ENCODE results near the gene KIF21B.

The KIF21B gene

GRCh38 chr1:201014816-201015200 lies 8.7 kb downstream of the KIF21B start:
- TF ChIP-seq REST (IDR thresholded peaks at IDR 0.05; ENCODE audit: low read depth) (no peak), TEAD4 (IDR thresholded peaks at IDR 0.05) (no peak), RAD21 (IDR thresholded peaks at IDR 0.05; ENCODE audit: low read depth) (no peak), EGR1 (IDR thresholded peaks at IDR 0.05) (no peak), EP300 (IDR thresholded peaks at IDR 0.05; ENCODE audit: borderline replicate concordance) (no peak), NFIC (IDR thresholded peaks at IDR 0.05) (no peak)

- no peak for TF ChIP-seq TAF1 (IDR thresholded peaks at IDR 0.05; ENCODE audit: low read depth)
- no peak for TF ChIP-seq CREB1 (IDR thresholded peaks at IDR 0.05; ENCODE audit: low read depth)
- no peak for TF ChIP-seq YY1 (IDR thresholded peaks at IDR 0.05; ENCODE audit: low read depth)
- no peak for TF ChIP-seq NFIC (IDR thresholded peaks at IDR 0.05)
- TF ChIP-seq FOXM1 (IDR thresholded peaks at IDR 0.05; ENCODE audit: borderline replicate concordance, low read depth), result no peak
- no peak for TF ChIP-seq CEBPB (IDR thresholded peaks at IDR 0.05)
- TF ChIP-seq USF1 (IDR thresholded peaks at IDR 0.05), result no peak
- TF ChIP-seq TEAD4 (IDR thresholded peaks at IDR 0.05), result no peak
- TF ChIP-seq EGR1 (IDR thresholded peaks at IDR 0.05), result no peak
- no peak for TF ChIP-seq TCF12 (IDR thresholded peaks at IDR 0.05; ENCODE audit: low read depth)
- no peak for TF ChIP-seq REST (IDR thresholded peaks at IDR 0.05; ENCODE audit: low read depth)
- TF ChIP-seq MAX (IDR thresholded peaks at IDR 0.05), result no peak
- no peak for TF ChIP-seq ZBTB7A (IDR thresholded peaks at IDR 0.05; ENCODE audit: low read depth)
- TF ChIP-seq EP300 (IDR thresholded peaks at IDR 0.05; ENCODE audit: borderline replicate concordance), result no peak
- TF ChIP-seq RAD21 (IDR thresholded peaks at IDR 0.05; ENCODE audit: low read depth), result no peak
Observed at GRCh38 chr1:201013991-201014815, 9.3 kb downstream of the KIF21B start.

- TF ChIP-seq FOXM1 (IDR thresholded peaks at IDR 0.05; ENCODE audit: borderline replicate concordance, low read depth), result no peak
- TF ChIP-seq ZBTB7A (IDR thresholded peaks at IDR 0.05; ENCODE audit: low read depth), result no peak
- no peak for TF ChIP-seq REST (IDR thresholded peaks at IDR 0.05; ENCODE audit: low read depth)
- no peak for TF ChIP-seq RAD21 (IDR thresholded peaks at IDR 0.05; ENCODE audit: low read depth)
Observed at GRCh38 chr1:201013031-201013485, 10.5 kb downstream of the KIF21B start.

- TF ChIP-seq CREB1 (IDR thresholded peaks at IDR 0.05; ENCODE audit: low read depth) (no peak), REST (IDR thresholded peaks at IDR 0.05; ENCODE audit: low read depth) (no peak), ZBTB7A (IDR thresholded peaks at IDR 0.05; ENCODE audit: low read depth) (no peak), FOXM1 (IDR thresholded peaks at IDR 0.05; ENCODE audit: borderline replicate concordance, low read depth) (no peak), NFIC (IDR thresholded peaks at IDR 0.05) (no peak), EP300 (IDR thresholded peaks at IDR 0.05; ENCODE audit: borderline replicate concordance) (no peak), TEAD4 (IDR thresholded peaks at IDR 0.05) (no peak), EGR1 (IDR thresholded peaks at IDR 0.05) (no peak)
Observed at GRCh38 chr1:201011616-201012015, 11.9 kb downstream of the KIF21B start.
